ENCODE data around the gene HERC4.

Gene HERC4

GRCh38 chr10:68092512-68092911 is 17.4 kb upstream of the HERC4 start:
- no peak for TF ChIP-seq CTCF (IDR thresholded peaks at IDR 0.05)
- no peak overlapping the region for H3K27ac ChIP-seq
- no peak overlapping the region for H3K4me3 ChIP-seq
- DNase-seq (ENCODE audit: low spot score), result no peak

- H3K27ac ChIP-seq, result no peak overlapping the region
- no peak for DNase-seq (ENCODE audit: low spot score)
- no peak for TF ChIP-seq CTCF (IDR thresholded peaks at IDR 0.05)
- H3K4me3 ChIP-seq, result no peak overlapping the region
These were observed 15.5 kb upstream of the HERC4 start for GRCh38 chr10:68090586-68090985.

DNA sequence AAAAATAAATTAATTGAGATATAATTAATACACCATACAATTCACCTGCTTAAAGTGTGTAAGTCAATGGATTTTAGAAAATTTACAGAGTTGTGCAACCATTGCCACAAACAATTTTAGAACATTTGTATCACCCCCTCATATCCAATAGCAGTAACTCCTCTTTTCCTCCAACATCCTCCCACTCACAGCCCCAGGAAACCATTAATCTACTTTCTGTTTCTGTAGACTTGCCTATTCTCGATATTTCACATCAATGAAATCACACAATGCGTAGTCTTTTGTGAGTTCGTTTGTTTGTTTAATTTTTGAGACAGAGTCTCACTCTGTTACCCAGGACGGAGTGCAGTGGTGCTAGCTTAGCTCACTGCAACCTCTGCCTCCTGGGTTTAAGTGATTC is 13.7 kb upstream of the HERC4 start:
- Histone ChIP-seq H3K4me3 (no peak overlapping the region), H3K27ac (no peak overlapping the region)
- TF ChIP-seq CTCF (IDR thresholded peaks at IDR 0.05), result no peak
- no peak for DNase-seq (ENCODE audit: low spot score)

DNA sequence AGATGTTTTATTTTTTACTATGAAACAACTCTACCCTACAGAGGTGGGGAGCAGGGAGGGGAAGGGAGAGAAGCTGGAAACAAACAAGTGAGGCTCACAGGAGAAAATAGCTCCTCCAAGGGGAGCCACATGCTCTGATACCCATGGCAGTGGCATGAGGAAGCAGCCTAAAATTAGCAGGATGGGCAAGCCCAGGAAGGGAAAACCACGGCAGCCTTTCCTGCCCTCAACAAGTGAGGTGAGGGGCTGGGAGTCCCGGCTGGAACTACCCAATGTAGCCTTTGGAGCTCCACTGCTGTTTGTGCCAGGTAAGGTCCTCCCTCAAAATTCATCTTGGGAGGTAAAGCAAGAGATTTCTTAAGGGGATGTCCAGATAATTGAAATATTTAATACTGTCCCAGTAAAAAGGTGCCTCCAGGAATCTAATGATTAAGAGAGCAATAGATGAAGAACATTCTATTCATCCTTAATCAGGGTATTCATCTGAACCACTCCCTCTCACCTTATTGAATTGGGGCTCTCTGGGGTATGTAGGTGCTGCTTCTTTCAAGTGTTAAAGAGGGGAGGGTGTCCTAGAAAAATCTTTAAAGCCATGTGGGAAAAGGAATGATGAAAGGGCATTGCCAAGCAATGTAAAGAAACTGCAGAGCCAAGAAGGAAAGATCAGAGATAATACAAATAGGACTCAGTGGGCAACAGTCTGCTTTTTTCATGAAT is 12.8 kb upstream of the HERC4 start:
- no peak for DNase-seq (ENCODE audit: low spot score)
- Histone ChIP-seq H3K4me3 (no peak overlapping the region), H3K27ac (no peak overlapping the region)
- TF ChIP-seq CTCF (IDR thresholded peaks at IDR 0.05), result no peak

- H3K27ac ChIP-seq, result no peak overlapping the region
- no peak overlapping the region for H3K4me3 ChIP-seq
- no peak for TF ChIP-seq CTCF (IDR thresholded peaks at IDR 0.05)
- DNase-seq (ENCODE audit: low spot score), result no peak
These were observed 12.0 kb upstream of the HERC4 start for GRCh38 chr10:68086910-68087684.

DNA sequence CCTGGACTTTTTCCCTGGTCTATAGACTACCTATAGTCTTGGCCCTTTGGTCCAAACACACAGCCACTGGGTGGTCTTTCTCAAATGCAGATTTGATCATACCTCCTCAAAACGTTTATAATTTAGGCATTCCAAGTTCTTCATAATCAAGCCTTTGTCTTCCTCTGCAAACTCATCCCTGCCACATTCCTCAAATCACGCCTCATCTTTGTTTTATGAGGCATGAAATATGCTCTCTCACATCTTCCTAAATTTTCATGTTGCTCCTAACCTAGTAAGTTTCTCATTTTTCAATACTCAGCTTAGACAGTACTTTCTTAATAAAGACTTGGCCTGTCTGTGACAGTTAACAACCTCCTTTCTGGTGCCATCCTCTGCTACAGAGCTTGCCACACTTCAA is 10.9 kb upstream of the HERC4 start:
- no peak for DNase-seq (ENCODE audit: low spot score)
- no peak for TF ChIP-seq CTCF (IDR thresholded peaks at IDR 0.05)
- Histone ChIP-seq H3K27ac (no peak overlapping the region), H3K4me3 (no peak overlapping the region)

DNA sequence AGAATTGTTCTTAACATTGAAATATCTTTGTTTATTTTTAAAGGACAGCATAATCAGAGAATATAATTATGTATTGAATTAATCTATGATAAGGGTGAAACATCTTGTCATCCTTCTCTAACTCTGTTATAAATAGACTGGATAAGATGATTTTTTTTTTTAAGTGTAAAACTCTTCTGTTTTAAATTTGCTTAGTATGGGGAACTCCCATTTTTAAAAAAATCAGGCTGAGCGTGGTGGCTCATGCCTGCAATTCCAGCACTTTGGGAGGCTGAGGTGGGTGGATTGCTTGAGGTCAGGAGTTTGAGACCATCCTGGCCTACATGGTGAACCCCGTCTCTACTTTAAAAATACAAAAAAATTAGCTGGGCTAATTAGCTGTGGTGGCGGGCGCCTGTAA is 9.4 kb upstream of the HERC4 start:
- Histone ChIP-seq H3K4me3 (no peak overlapping the region), H3K27ac (no peak overlapping the region)
- TF ChIP-seq CTCF (IDR thresholded peaks at IDR 0.05), result no peak
- no peak for DNase-seq (ENCODE audit: low spot score)

Measured in coronary artery (tissue), 2 donors.